SU-DHL-6 (cell line): Measurements from ENCODE around the gene PDE4B.

Experiments used
- H2AFZ ChIP-seq: fragments of 200-600 bp; sonication (generic); 2 replicates; pipeline ENCODE4 v1.6.1; 2014; ENCODE audit warnings: low read depth, mild to moderate bottlenecking, moderate library complexity, mixed read lengths, antibody characterized with exemption, low read length; ENCODE audit not compliant: severe bottlenecking
- H3F3A ChIP-seq: fragments of 200-600 bp; shearing (Covaris generic); 2 replicates; pipeline ENCODE4 v1.6.0; 2016; ENCODE audit warnings: antibody characterized with exemption, mild to moderate bottlenecking; ENCODE audit not compliant: insufficient read depth
- H3K27ac ChIP-seq: fragments of 200-600 bp; sonication (generic); 2 replicates; pipeline ENCODE4 v1.5.1; 2016; ENCODE audit warnings: low read depth, mild to moderate bottlenecking, low read length, moderate library complexity, mixed read lengths
- H3K27me3 ChIP-seq: fragments of 200-600 bp; sonication (generic), shearing (Covaris generic); 2 replicates; pipeline ENCODE4 v1.6.0; 2014; ENCODE audit warnings: mild to moderate bottlenecking, low read length
- H3K36me3 ChIP-seq: fragments of 200-600 bp; sonication (generic); 2 replicates; pipeline ENCODE4 v1.6.1; 2014; ENCODE audit warnings: mild to moderate bottlenecking, low read length, mixed read lengths
- H3K4me2 ChIP-seq: fragments of 300-600, 200-600 bp; shearing (Covaris generic), sonication (generic); 2 replicates; pipeline ENCODE4 v1.6.0; 2014; ENCODE audit warnings: low read length, low read depth, mild to moderate bottlenecking; ENCODE audit not compliant: poor library complexity, severe bottlenecking
- H3K4me3 ChIP-seq: fragments of 200-600 bp; sonication (generic); 2 replicates; pipeline ENCODE4 v1.5.1; 2014; ENCODE audit warnings: antibody characterized with exemption, low read length, mild to moderate bottlenecking, mixed read lengths; ENCODE audit not compliant: insufficient read depth, poor library complexity, severe bottlenecking
- H3K79me2 ChIP-seq: fragments of 200-600 bp; sonication (generic); 2 replicates; pipeline ENCODE4 v1.6.1; 2014; ENCODE audit warnings: mild to moderate bottlenecking, low read length, moderate library complexity; ENCODE audit not compliant: insufficient read depth
- H3K9ac ChIP-seq: fragments of 200-600 bp; sonication (generic); 2 replicates; pipeline ENCODE4 v1.7.0; 2014; ENCODE audit warnings: mild to moderate bottlenecking, low read length
- H3K9me2 ChIP-seq: fragments of 200-600 bp; sonication (generic); replicated peaks from 2 replicates; pipeline ENCODE4 v1.6.1; 2014; ENCODE audit warnings: low read length; ENCODE audit not compliant: insufficient read depth
- H3K9me3 ChIP-seq: fragments of 200-600 bp; sonication (generic); 2 replicates; pipeline ENCODE4 v1.6.1; 2014; ENCODE audit warnings: low read length, mixed read lengths; ENCODE audit not compliant: insufficient read depth
- H4K20me1 ChIP-seq: fragments of 200-600 bp; sonication (generic); 2 replicates; pipeline ENCODE4 v1.6.1; 2014; ENCODE audit warnings: low read depth, mild to moderate bottlenecking, antibody characterized with exemption, low read length, moderate library complexity, mixed read lengths
- CTCF ChIP-seq: fragments of 200-600 bp; sonication (generic); IDR thresholded peaks from one replicate; pipeline ENCODE4 v1.5.1; 2017; ENCODE audit warnings: antibody characterized with exemption, mild to moderate bottlenecking, low read length, moderate library complexity; ENCODE audit not compliant: insufficient read depth, poor library complexity, severe bottlenecking
- EZH2phosphoT487 ChIP-seq: fragments of 200-600 bp; sonication (generic), shearing (Covaris generic); conservative IDR thresholded peaks from 2 replicates; pipeline ENCODE4 v1.6.1; 2018; ENCODE audit warnings: mild to moderate bottlenecking, antibody characterized with exemption, low read length, moderate library complexity, mixed read lengths

The PDE4B gene

GRCh38 chr1:66152034-66152433 lies 359.3 kb downstream of the PDE4B start:
- H3K4me2 ChIP-seq, result no peak overlapping the region
- no peaks in the 10 kb centered on the region for H3K27me3 ChIP-seq
- H3K36me3 ChIP-seq, result no peaks in the 10 kb centered on the region
- no peak overlapping the region for H3K9ac ChIP-seq
- no peak overlapping the region for H3K27ac ChIP-seq
- TF ChIP-seq CTCF (no peak), EZH2phosphoT487 (no peak)
- H3F3A ChIP-seq, result no peaks in the 10 kb centered on the region
- H3K9me3 ChIP-seq, result no peaks in the 10 kb centered on the region
- no peaks in the 10 kb centered on the region for H4K20me1 ChIP-seq
- no peak overlapping the region for H2AFZ ChIP-seq
- no peak overlapping the region for H3K4me3 ChIP-seq
- H3K79me2 ChIP-seq, result no peaks in the 10 kb centered on the region
- H3K9me2 ChIP-seq, result no peaks in the 10 kb centered on the region

GRCh38 chr1:66154394-66154793 lies 361.7 kb downstream of the PDE4B start:
- Histone ChIP-seq H3K9me2 (no peaks in the 10 kb centered on the region), H3K27ac (no peak overlapping the region), H3K27me3 (no peaks in the 10 kb centered on the region), H2AFZ (no peak overlapping the region), H3K9ac (no peak overlapping the region), H4K20me1 (no peaks in the 10 kb centered on the region), H3K4me2 (no peak overlapping the region), H3K36me3 (no peaks in the 10 kb centered on the region), H3K9me3 (no peaks in the 10 kb centered on the region), H3K4me3 (no peak overlapping the region), H3F3A (no peaks in the 10 kb centered on the region), H3K79me2 (no peaks in the 10 kb centered on the region)
- TF ChIP-seq EZH2phosphoT487 (no peak), CTCF (no peak)

- no peaks in the 10 kb centered on the region for H4K20me1 ChIP-seq
- no peak overlapping the region for H3K4me2 ChIP-seq
- no peaks in the 10 kb centered on the region for H3K9me2 ChIP-seq
- no peak overlapping the region for H3K9ac ChIP-seq
- no peak for TF ChIP-seq CTCF
- no peaks in the 10 kb centered on the region for H3K79me2 ChIP-seq
- H3K27ac ChIP-seq, result no peak overlapping the region
- no peak overlapping the region for H3K4me3 ChIP-seq
- no peaks in the 10 kb centered on the region for H3K27me3 ChIP-seq
- H2AFZ ChIP-seq, result no peak overlapping the region
- no peaks in the 10 kb centered on the region for H3F3A ChIP-seq
- H3K9me3 ChIP-seq, result no peaks in the 10 kb centered on the region
- H3K36me3 ChIP-seq, result no peaks in the 10 kb centered on the region
These were observed 363.4 kb downstream of the PDE4B start for GRCh38 chr1:66156144-66156543.

GRCh38 chr1:66159800-66160199 lies 367.1 kb downstream of the PDE4B start:
- no peak overlapping the region for H3K4me3 ChIP-seq
- no peaks in the 10 kb centered on the region for H3K9me2 ChIP-seq
- no peaks in the 10 kb centered on the region for H3F3A ChIP-seq
- no peaks in the 10 kb centered on the region for H3K36me3 ChIP-seq
- no peak overlapping the region for H3K9ac ChIP-seq
- no peaks in the 10 kb centered on the region for H3K9me3 ChIP-seq
- H3K4me2 ChIP-seq, result no peak overlapping the region
- no peaks in the 10 kb centered on the region for H3K79me2 ChIP-seq
- H4K20me1 ChIP-seq, result no peaks in the 10 kb centered on the region
- no peak overlapping the region for H3K27ac ChIP-seq
- no peak overlapping the region for H2AFZ ChIP-seq
- H3K27me3 ChIP-seq, result no peaks in the 10 kb centered on the region
- TF ChIP-seq EZH2phosphoT487 (no peak), CTCF (no peak)
